GM12873 (cell line): ENCODE results near the gene GALNT13.

Experiments used
- TF ChIP-seq, protein P1 (sequence below): IDR thresholded peaks from 2 replicates; pipeline ENCODE4 v1.5.1; 2012; ENCODE audit warnings: low read depth, mild to moderate bottlenecking, moderate library complexity, low read length, control low read depth; ENCODE audit not compliant: insufficient read depth; ENCODE audit errors: missing control alignments

Gene GALNT13

DNA sequence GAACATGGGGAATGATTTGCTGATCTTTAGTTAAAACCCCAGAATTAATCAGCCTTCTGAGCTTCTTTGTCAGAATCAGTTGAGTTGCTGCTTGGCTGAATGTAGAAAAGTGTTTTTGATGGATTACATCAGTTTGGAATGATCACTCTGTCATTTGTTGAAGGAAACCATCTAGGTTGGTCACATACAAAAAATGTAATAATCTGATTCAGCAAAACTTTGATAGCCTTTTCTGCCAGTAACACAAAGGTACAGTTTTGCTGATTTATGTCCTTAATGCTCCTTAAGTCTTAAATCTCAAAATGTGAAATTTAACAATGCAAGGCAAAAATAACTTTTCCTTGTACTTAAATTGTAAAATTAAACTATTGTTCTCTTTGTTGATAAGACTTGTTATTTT, 74.3 kb downstream of the GALNT13 start:
- TF ChIP-seq, protein P1, sequence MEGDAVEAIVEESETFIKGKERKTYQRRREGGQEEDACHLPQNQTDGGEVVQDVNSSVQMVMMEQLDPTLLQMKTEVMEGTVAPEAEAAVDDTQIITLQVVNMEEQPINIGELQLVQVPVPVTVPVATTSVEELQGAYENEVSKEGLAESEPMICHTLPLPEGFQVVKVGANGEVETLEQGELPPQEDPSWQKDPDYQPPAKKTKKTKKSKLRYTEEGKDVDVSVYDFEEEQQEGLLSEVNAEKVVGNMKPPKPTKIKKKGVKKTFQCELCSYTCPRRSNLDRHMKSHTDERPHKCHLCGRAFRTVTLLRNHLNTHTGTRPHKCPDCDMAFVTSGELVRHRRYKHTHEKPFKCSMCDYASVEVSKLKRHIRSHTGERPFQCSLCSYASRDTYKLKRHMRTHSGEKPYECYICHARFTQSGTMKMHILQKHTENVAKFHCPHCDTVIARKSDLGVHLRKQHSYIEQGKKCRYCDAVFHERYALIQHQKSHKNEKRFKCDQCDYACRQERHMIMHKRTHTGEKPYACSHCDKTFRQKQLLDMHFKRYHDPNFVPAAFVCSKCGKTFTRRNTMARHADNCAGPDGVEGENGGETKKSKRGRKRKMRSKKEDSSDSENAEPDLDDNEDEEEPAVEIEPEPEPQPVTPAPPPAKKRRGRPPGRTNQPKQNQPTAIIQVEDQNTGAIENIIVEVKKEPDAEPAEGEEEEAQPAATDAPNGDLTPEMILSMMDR = no peak

GRCh38 chr2:153953761-153954160, 82.0 kb downstream of the GALNT13 start:
- TF ChIP-seq, protein P1 = no peak

DNA sequence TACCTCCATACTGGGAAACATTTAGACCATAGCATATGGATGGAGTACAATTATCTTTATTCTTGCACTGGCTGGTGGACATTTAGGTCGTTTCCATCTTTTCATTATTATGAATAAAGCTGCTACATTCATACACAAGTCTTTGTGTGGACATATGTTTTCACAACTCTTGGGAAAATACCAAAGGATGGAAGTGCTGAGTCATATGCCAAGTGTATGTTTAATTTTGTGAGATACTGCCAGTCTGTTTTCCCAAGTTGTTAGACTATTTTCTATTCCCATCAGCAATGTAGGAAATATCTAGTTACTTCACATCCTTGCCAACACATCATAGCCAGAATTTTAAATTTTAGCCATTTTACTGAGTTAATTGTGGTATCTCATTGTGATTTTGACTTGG, 91.5 kb downstream of the GALNT13 start:
- TF ChIP-seq, protein P1 = no peak

GRCh38 chr2:153967248-153967973, 95.7 kb downstream of the GALNT13 start:
- TF ChIP-seq, protein P1 = no peak

DNA sequence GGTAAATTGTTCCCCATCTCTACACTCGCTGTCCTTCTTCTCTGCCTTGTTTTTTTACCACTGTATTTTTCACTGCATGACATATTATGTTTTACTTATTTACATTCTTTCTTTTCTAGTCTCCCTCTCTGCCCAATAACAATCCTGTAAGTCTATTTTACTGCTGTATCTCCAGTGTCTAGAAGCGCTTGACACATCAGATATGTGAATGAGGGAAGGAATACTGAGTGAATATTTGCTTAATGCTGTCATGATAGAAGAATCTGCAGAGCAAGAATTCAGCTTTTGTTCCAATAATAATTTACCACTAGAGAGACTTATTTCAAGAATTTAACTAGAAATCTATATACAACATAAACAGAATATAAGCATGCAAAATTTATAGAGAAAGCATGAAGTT, 99.5 kb downstream of the GALNT13 start:
- TF ChIP-seq, protein P1 = no peak

GRCh38 chr2:153971855-153972254, 100.1 kb downstream of the GALNT13 start:
- TF ChIP-seq, protein P1 = no peak

GRCh38 chr2:153972412-153972811, 100.7 kb downstream of the GALNT13 start:
- TF ChIP-seq, protein P1 = no peak
